AG09319 (cell line): Measurements from ENCODE around the gene RNF144A.

Source experiments
- DNase-seq: peaks from one replicate; pipeline ENCODE4 v3.0.0-alpha.2; 2010; ENCODE audit warnings: low read depth; ENCODE audit errors: extremely low read depth
- TF ChIP-seq, protein P1 (sequence below): IDR thresholded peaks from 2 replicates; pipeline ENCODE4 v1.5.1; 2011; ENCODE audit warnings: low read depth, mild to moderate bottlenecking, inconsistent platforms, low read length, moderate library complexity

RNF144A gene

DNA sequence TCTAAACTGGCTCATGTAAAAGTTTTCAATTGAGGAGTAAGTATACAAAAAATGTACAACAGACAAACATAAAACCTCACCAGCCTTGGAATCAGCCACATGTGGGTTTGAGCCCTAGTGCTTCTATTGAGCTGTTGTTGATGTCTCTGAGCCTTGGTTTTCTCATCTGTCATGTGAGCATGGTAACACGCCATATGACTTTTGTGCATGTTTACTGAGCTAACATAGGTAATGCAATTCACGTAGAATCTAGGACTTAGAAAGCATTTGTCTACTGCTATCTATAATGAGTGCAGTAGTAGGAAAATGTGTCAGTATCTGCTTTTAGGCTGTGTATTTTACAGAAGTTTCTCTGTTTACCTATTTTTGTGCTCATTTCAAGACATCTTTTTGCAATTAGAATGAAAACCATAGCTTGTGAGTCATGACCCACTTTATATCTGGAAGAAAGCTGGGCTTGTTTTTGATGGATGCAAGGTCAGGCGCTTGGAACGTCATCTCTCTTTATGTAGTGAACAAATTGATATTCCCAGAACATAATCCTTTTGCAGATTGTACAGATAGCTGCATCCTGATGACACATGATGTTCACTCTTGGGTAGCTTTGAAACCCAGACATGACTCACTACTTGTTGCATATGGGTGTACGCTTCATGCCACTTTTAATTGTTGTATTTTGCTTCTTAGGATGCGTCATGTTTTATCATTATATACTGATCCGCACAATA lies 94.3 kb downstream of the RNF144A start:
- peak; percentile 68 for DNase-seq
- TF ChIP-seq, protein P1, sequence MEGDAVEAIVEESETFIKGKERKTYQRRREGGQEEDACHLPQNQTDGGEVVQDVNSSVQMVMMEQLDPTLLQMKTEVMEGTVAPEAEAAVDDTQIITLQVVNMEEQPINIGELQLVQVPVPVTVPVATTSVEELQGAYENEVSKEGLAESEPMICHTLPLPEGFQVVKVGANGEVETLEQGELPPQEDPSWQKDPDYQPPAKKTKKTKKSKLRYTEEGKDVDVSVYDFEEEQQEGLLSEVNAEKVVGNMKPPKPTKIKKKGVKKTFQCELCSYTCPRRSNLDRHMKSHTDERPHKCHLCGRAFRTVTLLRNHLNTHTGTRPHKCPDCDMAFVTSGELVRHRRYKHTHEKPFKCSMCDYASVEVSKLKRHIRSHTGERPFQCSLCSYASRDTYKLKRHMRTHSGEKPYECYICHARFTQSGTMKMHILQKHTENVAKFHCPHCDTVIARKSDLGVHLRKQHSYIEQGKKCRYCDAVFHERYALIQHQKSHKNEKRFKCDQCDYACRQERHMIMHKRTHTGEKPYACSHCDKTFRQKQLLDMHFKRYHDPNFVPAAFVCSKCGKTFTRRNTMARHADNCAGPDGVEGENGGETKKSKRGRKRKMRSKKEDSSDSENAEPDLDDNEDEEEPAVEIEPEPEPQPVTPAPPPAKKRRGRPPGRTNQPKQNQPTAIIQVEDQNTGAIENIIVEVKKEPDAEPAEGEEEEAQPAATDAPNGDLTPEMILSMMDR, result no peak

DNA sequence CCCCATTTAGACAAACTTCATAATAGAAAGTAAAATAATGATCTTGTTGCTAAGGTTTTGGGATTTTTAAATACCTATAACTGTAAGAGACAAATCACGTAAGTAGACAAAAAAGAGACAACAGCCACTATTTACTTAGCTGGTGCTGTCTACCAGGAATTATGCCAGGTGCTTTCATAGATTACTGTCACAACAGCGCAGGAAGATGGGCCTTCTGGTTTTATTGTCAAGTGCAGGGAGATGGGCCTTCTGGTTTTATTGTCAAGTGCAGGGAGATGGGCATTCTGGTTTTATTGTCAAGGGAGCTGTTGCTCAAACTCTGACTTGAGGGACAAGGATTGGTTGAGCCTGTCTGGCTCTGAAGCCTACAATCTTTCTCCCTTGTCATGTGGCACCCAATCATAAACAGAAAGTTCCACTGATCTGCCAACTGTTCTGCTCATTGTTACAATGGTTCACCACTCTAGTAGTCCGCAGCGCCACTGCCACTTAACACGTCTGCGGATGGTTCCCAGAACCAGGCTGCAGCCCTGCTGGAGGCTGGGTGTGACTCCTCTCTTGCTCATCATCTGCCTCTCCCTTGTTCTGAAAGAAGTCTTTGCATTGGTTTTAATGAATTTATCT lies 95.0 kb downstream of the RNF144A start:
- TF ChIP-seq, protein P1, result no peak
- DNase-seq, result no peak

- DNase-seq, result no peak
- TF ChIP-seq, protein P1, result no peak
These were observed 96.4 kb downstream of the RNF144A start for GRCh38 chr2:7013471-7014160.

DNA sequence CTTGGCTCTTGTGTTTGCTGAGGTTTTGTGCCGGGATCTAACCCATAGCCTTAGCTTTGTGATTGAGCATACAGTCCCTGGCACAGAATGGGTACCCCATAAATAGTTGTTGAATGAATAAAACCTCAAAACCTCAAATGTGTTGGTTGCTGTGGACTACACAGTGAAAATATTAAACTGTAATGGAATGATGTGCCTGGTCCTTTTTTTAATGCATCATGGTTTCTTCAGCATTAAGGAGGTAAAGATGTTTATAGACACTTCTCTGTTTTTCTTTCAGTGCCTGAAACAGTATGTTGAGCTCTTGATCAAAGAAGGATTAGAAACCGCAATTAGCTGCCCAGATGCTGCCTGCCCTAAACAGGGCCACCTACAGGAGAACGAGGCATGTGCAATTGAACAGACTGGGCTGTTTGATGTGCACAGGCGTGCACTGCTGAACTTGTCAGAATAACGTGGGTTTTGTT lies 97.0 kb downstream of the RNF144A start:
- DNase-seq, result no peak
- TF ChIP-seq, protein P1, result peak; percentile 42

GRCh38 chr2:7015007-7015950 lies 98.1 kb downstream of the RNF144A start:
- TF ChIP-seq, protein P1, result no peak
- DNase-seq, result no peak

DNA sequence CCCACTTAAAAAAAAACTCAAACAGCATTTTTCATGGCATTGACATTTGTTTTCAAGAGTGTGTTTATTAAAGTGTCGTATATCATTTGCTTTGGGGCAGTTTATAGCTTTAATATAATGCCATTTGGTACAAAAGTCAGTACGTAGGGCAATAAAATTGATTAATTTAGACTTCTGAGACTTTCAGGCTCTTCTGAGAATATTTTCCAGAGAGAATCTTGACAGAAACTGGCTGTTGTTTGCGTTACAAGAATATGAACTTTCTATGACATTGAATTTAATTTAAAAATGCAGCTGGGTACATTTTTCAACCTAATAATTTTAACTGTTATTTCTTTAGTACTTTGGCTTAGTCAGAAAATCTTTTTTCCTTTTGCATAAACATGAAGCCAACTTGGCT lies 98.9 kb downstream of the RNF144A start:
- TF ChIP-seq, protein P1, result no peak
- no peak for DNase-seq
